HG02759 (cell line): ENCODE data around the gene ZBTB49.
"Not testable (repeated sequence)": the region's sequence is repeated elsewhere in the genome, so short reads cannot be mapped to it uniquely, and the experiment has no call there.

ENCODE experiments used
- ATAC-seq: cut with Tn5 transposase; IDR thresholded peaks from one replicate; pipeline ENCODE4 v1.9.1; 2021; ENCODE audit warnings: mild to moderate bottlenecking, moderate library complexity; ENCODE audit not compliant: unreplicated experiment

The ZBTB49 gene, protein sequence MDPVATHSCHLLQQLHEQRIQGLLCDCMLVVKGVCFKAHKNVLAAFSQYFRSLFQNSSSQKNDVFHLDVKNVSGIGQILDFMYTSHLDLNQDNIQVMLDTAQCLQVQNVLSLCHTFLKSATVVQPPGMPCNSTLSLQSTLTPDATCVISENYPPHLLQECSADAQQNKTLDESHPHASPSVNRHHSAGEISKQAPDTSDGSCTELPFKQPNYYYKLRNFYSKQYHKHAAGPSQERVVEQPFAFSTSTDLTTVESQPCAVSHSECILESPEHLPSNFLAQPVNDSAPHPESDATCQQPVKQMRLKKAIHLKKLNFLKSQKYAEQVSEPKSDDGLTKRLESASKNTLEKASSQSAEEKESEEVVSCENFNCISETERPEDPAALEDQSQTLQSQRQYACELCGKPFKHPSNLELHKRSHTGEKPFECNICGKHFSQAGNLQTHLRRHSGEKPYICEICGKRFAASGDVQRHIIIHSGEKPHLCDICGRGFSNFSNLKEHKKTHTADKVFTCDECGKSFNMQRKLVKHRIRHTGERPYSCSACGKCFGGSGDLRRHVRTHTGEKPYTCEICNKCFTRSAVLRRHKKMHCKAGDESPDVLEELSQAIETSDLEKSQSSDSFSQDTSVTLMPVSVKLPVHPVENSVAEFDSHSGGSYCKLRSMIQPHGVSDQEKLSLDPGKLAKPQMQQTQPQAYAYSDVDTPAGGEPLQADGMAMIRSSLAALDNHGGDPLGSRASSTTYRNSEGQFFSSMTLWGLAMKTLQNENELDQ

GRCh38 chr4:4289941-4290850 lies at the start of gene ZBTB49, which contains the start of gene LYAR:
ZBTB49 (plus strand) TSS chr4:4290251; CDS start chr4:4299946, 9,695 bp downstream.
LYAR (minus strand) TSS chr4:4290154; CDS start chr4:4283742, 6,412 bp downstream.
- peak; percentile 96 for ATAC-seq

DNA sequence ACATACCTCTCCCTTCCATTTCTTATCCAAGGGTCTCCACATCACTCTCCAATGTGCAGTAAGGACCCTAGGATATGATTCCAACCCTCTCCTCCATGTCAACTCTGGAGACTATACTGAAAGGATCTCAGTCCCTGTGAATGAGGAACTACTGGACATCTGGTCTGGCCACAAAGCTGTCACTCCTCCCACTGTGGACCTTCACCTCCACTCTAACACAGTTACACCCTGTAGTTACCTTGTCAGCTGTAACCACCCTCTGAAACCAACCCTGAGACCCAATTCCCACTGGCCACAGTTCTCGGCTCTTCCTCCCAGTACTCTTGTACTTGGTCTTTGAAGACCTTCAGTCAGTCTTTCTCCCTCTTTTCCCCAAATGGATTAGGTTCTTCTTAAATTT lies 44.9 kb upstream of the ZBTB49 start:
- no peak for ATAC-seq

GRCh38 chr4:4247696-4248028 lies 42.4 kb upstream of the ZBTB49 start:
- peak; percentile 45 for ATAC-seq

DNA sequence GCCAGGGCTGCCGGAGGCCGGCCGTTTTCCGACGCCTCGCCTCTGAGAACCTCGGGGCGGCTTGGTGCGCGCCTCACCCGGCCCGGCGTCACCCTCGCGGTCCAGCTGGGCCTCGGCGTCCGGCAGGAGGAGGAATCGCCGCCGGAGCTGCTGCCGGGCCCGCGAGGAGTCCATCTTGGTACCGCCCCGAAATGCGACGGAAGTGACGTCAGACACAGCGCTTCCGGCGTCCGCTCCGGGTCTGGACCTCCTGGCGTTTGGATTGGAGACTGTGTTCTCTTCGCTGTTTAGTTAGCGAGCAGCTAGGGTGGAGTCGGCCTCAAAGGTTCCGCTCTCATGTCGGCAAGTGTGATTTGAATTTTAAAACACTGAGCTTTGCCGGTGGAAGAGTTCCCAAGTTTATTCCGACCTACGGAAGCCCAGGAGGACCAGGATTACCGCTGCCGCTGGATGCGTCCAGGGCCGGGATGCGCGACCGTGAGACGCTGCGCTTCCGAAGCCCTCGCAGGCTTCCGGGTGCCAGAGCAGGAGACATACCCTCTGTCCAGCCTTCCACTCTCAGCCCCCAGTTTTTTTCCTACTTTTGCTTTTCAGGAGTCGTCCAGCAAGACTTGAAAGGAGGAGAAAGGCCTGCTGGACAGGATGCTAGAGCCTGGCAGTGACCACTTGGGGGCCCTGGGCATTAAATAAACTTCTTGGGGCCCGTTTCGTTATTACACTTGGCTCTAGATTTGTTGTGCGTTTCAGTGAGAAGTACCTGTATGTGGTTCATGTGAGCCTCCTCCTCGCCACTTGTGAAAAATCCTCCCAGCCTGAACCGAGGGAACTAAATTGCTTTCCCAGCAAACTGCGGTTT lies 41.8 kb upstream of the ZBTB49 start, which contains the start of gene TMEM128:
TMEM128 (minus strand) TSS at position 195 of the 856 bp plus-strand sequence; CDS start at position 174, 21 bp downstream.
- peak; percentile 99 for ATAC-seq

DNA sequence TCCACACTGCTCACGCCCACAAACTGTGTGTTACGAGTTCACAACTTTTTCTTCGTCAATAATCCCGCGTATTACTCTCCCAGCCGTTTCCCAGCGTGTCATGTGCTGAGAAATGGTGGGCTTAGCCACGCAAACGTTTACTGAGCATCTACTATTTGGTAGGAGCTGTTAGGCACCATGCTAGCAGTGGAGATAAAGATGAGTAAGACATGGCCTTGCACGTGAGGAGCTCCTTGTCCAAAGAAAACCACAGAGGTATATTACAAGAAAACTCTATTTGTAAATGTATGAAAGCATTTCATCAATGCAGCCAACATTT lies 41.2 kb upstream of the ZBTB49 start:
- ATAC-seq = no peak

- ATAC-seq = not testable (repeated sequence)
Observed at GRCh38 chr4:4249342-4249741, 40.7 kb upstream of the ZBTB49 start.

- no peak for ATAC-seq
Observed at GRCh38 chr4:4249866-4250265, 40.2 kb upstream of the ZBTB49 start.

DNA sequence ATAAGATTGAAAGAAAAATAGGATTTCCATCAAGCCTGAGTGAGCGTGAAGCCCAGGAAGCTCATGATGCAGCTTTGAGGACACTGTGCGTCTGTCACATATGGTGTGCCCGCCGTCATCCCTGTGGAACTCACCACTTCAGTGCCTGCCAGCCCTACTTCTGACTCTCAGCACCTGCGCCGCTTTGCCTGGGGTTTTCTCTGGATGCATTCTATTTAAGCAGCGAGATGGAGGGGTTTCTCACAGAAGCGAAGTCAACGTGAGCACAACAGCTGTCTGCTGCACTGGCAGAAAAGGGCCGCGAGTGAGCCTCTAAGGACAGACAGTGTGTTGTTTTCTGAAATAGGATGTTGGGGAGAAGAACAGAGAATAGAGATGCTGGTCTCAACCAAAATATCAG lies 35.9 kb upstream of the ZBTB49 start:
- ATAC-seq = no peak

- ATAC-seq = no peak
Observed at GRCh38 chr4:4254666-4255065, 35.4 kb upstream of the ZBTB49 start.

GRCh38 chr4:4256799-4257198 lies 33.3 kb upstream of the ZBTB49 start:
- no peak for ATAC-seq

DNA sequence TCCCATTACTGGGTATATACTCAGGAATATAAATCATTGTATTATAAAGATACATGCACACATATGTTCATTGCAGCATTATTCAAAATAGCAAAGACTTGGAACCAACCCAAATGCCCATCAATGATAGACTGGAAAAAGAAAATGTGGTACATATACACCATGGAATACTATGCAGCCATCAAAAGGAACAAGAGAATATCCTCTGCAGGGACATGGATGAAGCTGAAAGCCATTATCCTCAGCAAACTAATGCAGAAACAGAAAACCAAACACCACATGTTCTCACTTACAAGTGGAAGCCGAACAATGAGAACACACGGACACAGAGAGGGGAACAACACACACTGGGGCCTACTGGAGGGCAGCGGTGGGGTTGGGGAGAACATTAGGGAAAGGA lies 32.3 kb upstream of the ZBTB49 start:
- ATAC-seq = not testable (repeated sequence)

DNA sequence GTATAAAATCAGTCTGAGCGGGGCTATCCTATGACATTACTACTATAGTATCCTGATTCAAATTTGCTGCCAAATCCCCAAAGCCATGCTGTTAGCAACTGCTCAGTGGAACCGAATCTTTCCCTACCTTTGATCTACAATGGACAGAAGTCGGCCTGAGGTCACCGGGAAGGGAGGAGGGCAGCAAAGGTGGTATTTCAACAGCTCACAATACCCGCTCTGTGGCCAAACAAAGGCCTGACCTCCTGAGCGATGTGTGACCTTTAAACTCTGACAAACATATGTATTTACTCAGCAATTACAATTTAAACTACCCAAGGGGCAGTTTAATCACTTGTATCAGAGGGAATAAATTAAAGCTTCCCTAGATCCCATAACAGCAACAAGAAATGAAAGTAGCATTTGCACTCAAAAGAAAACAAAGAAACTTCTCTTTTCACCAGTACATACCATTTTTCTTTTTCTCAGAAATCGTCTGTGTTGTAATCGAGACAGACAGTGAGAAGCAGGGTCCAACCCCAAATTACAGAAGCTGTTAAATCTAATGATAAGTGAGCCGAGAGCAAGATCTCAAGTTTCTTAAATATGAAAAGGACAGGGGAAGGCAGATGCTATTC lies 30.5 kb upstream of the ZBTB49 start:
- no peak for ATAC-seq

DNA sequence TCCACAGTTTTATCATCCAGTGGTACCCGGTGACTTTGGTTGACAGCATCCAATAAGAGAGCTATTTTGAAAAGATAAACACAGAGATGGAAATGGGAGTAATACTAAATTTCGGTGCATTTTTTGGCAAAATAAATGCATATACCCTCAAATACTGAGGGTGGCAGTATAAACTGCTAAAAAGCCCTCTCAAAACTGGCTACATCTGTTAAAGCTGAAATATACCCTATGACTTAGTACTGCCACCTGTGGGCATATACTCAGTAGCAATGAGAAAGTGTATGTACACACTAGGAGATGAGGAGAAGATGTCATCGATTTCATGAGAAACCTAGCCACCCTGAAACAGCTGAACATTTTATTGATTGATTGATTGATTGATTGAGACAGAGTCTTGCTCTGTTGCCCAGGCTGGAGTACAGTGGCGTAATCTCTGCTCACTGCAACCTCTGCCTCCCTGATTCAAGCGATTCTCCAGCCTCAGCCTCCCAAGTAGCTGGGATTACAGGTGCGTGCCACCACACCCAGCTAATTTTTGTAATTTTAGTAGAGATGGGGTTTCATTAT lies 29.8 kb upstream of the ZBTB49 start:
- no peak for ATAC-seq

GRCh38 chr4:4267981-4268380 lies 22.1 kb upstream of the ZBTB49 start:
- ATAC-seq = no peak

DNA sequence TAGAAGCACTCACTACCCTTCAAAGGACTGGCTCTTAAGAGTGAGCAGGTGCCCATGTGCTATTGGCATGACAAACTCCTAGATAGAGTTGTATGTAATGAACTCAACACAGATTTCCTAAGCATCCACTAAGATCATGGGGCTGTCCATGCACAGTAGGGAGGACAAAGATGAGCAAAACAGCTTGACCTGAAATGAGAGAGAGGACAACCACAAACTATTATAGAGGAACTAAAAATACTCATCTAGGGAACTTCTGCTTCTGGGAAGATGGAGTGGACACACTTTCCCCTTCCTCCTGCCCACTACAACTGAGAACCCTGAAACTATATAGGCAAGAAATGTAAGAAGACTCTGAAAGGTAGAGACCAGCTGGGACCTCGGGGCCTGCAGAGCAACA lies 21.3 kb upstream of the ZBTB49 start:
- no peak for ATAC-seq

GRCh38 chr4:4269331-4269731 lies 20.7 kb upstream of the ZBTB49 start:
- no peak for ATAC-seq

DNA sequence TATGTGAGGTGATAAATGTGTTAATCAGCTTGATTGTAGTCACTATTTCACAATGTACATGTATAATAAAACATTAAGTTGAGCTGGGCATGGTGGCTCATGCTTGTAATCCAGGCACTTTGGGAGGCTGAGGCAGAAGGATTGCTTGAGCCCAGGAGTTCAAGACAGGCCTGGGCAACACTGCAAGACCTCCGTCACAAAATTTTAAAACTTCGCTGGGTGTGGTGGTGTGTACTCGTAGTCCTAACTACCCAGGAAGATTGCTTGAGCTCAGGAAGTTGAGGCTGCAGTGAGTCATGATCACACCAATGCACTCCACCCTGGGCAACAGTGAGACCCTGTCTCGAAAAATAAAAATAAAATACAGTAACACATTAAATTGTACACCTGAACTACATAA lies 20.2 kb upstream of the ZBTB49 start:
- no peak for ATAC-seq

DNA sequence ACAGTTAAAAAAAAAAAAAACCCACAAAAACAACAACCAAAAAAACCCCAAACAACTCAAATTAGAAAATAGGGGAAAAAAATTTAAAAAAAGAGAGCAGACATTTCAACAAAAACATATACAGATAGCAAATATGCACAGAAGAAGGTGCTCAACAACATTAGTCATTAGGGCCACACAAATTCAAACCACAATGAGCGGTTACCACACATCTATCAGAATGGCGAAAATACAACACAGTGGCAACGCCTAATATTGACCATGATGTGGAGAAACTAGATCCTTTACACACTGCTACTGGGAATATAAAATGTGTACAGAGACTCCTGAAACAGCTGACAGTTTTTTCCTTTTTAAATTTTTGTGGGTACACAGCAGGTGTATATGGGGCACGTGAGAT lies 19.5 kb upstream of the ZBTB49 start:
- no peak for ATAC-seq

DNA sequence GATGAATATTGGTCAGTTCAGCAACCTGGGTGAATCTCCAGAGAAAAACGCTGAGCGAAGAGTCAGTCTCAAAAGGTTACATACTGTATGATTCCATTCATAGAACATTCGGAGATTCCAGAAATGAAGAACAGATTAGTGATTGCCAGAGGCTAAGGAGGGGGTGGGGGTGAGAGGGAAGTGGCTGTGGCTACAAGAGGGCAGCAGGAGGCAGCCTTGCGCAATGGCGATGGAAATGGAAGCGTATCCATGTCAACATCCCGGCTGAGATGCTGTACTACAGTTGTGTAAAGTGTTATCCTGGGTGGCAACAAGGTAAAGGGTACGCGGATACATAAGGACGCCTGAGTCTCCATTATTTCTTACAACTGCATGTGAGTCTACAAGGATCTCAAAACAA lies 18.1 kb upstream of the ZBTB49 start:
- no peak for ATAC-seq
